ENCODE measurements around the gene COL5A1. TPM values are rescaled to one million over a fixed set of nuclear protein-coding genes. Genes with fewer than 3 reads are reported as not detected.

COL5A1 gene
- total RNA-seq, 1 experiment from 2014 or later = 9.5 TPM

DNA sequence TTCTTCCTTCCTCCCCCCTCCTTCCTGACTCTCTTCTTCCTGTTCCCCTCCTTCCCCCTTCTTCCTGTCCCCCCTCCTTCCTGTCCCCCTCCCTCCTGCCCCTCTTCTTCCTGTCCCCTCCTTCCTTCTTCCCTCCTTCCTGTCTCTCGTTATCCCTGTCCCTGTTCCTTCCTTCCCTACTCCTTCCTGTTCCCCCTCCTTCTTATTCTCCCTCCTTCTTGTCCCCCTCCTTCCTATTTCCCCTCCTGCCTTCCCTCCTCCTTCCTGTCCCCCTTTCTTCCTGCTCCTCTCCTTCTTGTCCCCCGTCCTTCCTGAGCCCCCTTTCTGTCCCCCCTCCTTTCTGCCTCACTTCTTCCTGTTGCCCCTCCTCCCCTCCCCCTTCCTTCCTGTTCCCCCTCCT is 70.6 kb downstream of the COL5A1 start:
- Mint-ChIP-seq H3K9me3 (peaks cover 24 to 25% of the 10 kb centered on the region in 2 experiments), H3K4me3 (no peak overlapping the region), H3K27ac (no peak overlapping the region), H3K4me1 (no peaks in the 10 kb centered on the region), H3K27me3 (ENCODE audit: low read depth) (no peaks in the 10 kb centered on the region; the same call in none of the 2 replicates), H3K36me3 (ENCODE audit: insufficient read depth in 1 of 3, low read depth in 3 of 3) (peaks cover 13 to 22% (median 13%) of the 10 kb centered on the region in 3 experiments)
- Histone ChIP-seq H3K23ac (ENCODE audit: insufficient read length, low read depth, low read length) (no peak overlapping the region), H3K4ac (ENCODE audit: low read depth, low read length) (no peak overlapping the region), H3K79me1 (ENCODE audit: insufficient read depth, low read depth, low read length, poor library complexity, severe bottlenecking) (no peaks in the 10 kb centered on the region), H4K5ac (ENCODE audit: insufficient read length, low read depth, low read length) (no peak overlapping the region), H4K8ac (replicated peaks; ENCODE audit: insufficient read length, low read depth, low read length) (no peak overlapping the region), H4K91ac (ENCODE audit: insufficient read length, low read depth, low read length) (no peak overlapping the region), H3K4me2 (ENCODE audit: insufficient read depth, insufficient read length, low read length) (no peak overlapping the region), H2BK20ac (ENCODE audit: low read depth, low read length, poor library complexity, severe bottlenecking) (no peak overlapping the region), H2BK12ac (ENCODE audit: insufficient read length, low read depth, low read length) (no peak overlapping the region), H3T11ph (ENCODE audit: low read length) (no peak overlapping the region), H2BK120ac (ENCODE audit: low read depth, low read length, poor library complexity, severe bottlenecking) (no peak overlapping the region), H2AK5ac (ENCODE audit: insufficient read length, low read length) (no peak overlapping the region), H3K9ac (ENCODE audit: extremely low read depth, insufficient read length, low read length) (no peak overlapping the region), H3K14ac (ENCODE audit: insufficient read depth, low read length) (no peak overlapping the region), H4K20me1 (ENCODE audit: control insufficient read depth, insufficient read depth, insufficient read length) (no peaks in the 10 kb centered on the region), H2BK15ac (ENCODE audit: low read depth, low read length) (no peak overlapping the region), H3K27ac (ENCODE audit: insufficient read length, low read depth, low read length) (no peak overlapping the region), H3K79me2 (ENCODE audit: insufficient read depth, low read length) (no peaks in the 10 kb centered on the region), H3K4me1 (ENCODE audit: insufficient read depth, low read length) (no peaks in the 10 kb centered on the region), H3K23me2 (ENCODE audit: insufficient read length, low read depth, low read length, poor library complexity, severe bottlenecking) (no peaks in the 10 kb centered on the region), H3K9me3 (ENCODE audit: control insufficient read depth, low read depth, low read length) (no peaks in the 10 kb centered on the region), H2BK5ac (ENCODE audit: insufficient read length, low read length) (no peak overlapping the region), H2AFZ (ENCODE audit: low read length) (no peak overlapping the region), H3K27me3 (ENCODE audit: insufficient read depth, low read length) (no peaks in the 10 kb centered on the region), H3K18ac (ENCODE audit: insufficient read length, low read depth, low read length) (no peak overlapping the region), H3K56ac (ENCODE audit: insufficient read length, low read depth, low read length) (no peak overlapping the region)
- WGBS (ENCODE audit: extremely low coverage, insufficient read length, low lambda C conversion rate) = no CpG with 5 or more reads among the region's 2 CpGs
- TF ChIP-seq CTCF (conservative IDR thresholded peaks at IDR 0.05) = no peak
- DNase-seq = no peak
